ENCODE measurements around the gene ARL4D. TPM values are rescaled to one million over a fixed set of nuclear protein-coding genes. Genes with fewer than 3 reads are reported as not detected.
"Not testable (repeated sequence)": the region's sequence is repeated elsewhere in the genome, so short reads cannot be mapped to it uniquely, and the experiment has no call there.

ARL4D gene
- total and polyA plus RNA-seq, 12 donors, result 2.5 to 13.5 (median 4.1) TPM

DNA sequence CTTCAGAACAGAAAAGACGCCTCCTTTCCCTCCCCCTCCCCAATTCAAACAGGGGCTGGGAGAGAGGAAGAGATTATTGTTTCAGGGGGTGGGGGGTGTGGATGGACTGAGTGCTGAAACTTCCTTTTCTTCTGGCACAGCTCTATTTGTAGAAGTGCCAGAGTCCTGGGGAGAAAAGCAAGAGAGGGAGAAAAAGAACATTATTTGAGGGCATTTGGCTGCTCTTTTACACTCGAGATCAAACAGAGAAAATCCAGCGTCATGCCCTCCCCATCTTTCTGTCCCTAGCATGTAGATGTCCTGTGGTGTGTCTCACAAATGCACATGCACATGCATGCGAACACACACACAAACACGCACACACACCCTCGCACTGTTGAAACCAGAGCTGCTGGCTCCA is 13.0 kb downstream of the ARL4D start:
- H3K36me3 ChIP-seq, result no peaks in the 10 kb centered on the region
- whole genome bisulfite sequencing, 2 donors, result 64 to 69% methylated on average over 6 of the region's 6 CpGs
- no peaks in the 10 kb centered on the region for H3K27me3 ChIP-seq
- peaks cover 0 to 30% (median 13%) of the 10 kb centered on the region in 9 donors for H3K4me1 ChIP-seq
- TF ChIP-seq, protein P1, sequence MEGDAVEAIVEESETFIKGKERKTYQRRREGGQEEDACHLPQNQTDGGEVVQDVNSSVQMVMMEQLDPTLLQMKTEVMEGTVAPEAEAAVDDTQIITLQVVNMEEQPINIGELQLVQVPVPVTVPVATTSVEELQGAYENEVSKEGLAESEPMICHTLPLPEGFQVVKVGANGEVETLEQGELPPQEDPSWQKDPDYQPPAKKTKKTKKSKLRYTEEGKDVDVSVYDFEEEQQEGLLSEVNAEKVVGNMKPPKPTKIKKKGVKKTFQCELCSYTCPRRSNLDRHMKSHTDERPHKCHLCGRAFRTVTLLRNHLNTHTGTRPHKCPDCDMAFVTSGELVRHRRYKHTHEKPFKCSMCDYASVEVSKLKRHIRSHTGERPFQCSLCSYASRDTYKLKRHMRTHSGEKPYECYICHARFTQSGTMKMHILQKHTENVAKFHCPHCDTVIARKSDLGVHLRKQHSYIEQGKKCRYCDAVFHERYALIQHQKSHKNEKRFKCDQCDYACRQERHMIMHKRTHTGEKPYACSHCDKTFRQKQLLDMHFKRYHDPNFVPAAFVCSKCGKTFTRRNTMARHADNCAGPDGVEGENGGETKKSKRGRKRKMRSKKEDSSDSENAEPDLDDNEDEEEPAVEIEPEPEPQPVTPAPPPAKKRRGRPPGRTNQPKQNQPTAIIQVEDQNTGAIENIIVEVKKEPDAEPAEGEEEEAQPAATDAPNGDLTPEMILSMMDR (IDR thresholded peaks at IDR 0.05), result no peak
- ATAC-seq (peak in 1 of 8 donors; percentile 35), DNase-seq (no peak)
- intact Hi-C loops (cut with DNase I), result no loop called here
- no peaks in the 10 kb centered on the region for H3K9me3 ChIP-seq
- H3K4me3 ChIP-seq, result no peak overlapping the region
- peak overlapping the region in 2 of 10 donors; percentile 35 to 48 for H3K27ac ChIP-seq

DNA sequence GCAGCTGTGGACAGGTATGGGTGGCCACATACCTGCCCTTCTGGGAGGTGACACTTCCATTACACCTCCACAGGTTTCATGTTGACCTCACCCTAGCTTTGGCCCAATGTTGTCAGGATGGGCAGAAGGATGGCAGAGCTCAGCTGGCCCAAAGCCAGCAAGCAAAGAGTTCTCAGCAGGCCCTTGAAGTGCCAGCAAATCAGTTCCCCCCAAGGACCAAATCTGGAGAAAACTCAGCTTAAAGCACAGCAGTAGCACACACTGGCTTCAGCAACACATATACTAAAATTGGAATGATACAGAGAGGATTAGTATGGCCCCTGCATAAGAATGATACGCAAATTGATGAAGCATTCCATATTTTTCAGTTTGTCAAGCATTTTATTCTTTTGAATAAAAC is 13.4 kb downstream of the ARL4D start:
- intact Hi-C loops (cut with DNase I), result no loop called here
- DNase-seq (no peak), ATAC-seq (no peak)
- H3K9me3 ChIP-seq, result no peaks in the 10 kb centered on the region
- no peaks in the 10 kb centered on the region for H3K27me3 ChIP-seq
- TF ChIP-seq, protein P1 (IDR thresholded peaks at IDR 0.05), result no peak
- WGBS, 2 donors, result 91 to 94% methylated on average over 1 of the region's 1 CpG
- no peaks in the 10 kb centered on the region for H3K36me3 ChIP-seq
- peak overlapping the region in 1 of 10 donors; percentile 48 for H3K27ac ChIP-seq
- peaks cover 2 to 34% (median 17%) of the 10 kb centered on the region in 9 donors for H3K4me1 ChIP-seq
- H3K4me3 ChIP-seq, result no peak overlapping the region

DNA sequence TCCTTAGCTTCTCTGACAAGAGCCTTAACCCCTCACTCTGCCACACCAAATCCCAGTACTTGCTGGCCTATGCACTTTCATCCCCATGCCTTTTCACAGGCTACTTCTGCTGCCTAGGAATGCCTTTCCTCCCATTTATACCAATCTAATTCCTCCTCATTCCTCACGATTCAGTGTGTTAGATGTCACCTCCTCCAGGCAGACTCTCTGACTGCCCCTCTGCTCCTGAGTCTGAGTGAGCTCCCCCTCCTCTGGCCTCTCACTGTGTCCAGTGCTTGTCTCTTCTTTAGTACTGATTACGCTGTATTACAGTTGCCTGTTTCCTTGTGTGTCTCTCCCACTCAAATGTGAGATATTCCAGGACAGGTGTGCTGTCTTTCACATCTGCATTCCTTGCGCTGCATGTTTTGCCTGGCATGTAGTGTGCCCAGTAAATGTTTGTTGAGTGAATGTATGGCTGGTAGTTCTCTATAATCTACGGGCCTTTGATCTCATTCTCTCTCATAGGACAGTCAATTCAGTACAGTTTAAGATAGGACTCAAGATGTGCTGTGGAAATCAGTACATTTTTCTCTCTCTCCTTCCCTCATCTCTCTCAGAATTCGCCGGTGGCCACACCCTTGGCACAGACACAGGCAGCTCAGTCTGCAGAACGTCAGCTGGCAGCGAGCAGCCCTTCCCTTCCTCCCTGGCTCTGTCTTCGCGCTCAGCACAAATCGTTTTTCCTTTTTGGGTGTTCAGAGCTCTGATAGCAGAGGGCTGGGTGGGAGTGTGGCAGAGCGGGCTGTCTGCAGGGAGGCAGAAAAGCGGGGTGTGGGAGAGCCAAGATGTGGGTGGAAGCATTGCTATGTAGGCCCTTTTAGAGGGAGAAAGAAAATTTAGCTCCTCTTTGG is 18.5 kb downstream of the ARL4D start:
- no peaks in the 10 kb centered on the region for H3K9me3 ChIP-seq
- peaks cover 9 to 29% (median 24%) of the 10 kb centered on the region in 9 donors for H3K4me1 ChIP-seq
- DNase-seq (peak; percentile 61 to 71), ATAC-seq (peak; percentile 71 to 90 (median 86))
- H3K27ac ChIP-seq, result peak overlapping the region in 9 of 10 donors; percentile 15 to 73 (median 61)
- TF ChIP-seq, protein P1 (IDR thresholded peaks at IDR 0.05), result no peak
- intact Hi-C loops (cut with DNase I), result loop anchor here in 1 of 10 donors (5.0 kb wide), 1 partner anchor 45 kb away; no protein-coding TSS in a partner anchor
- no peaks in the 10 kb centered on the region for H3K27me3 ChIP-seq
- 21 to 26% methylated on average over 13 of the region's 13 CpGs for WGBS, 2 donors
- no peaks in the 10 kb centered on the region for H3K36me3 ChIP-seq
- H3K4me3 ChIP-seq, result no peak overlapping the region

DNA sequence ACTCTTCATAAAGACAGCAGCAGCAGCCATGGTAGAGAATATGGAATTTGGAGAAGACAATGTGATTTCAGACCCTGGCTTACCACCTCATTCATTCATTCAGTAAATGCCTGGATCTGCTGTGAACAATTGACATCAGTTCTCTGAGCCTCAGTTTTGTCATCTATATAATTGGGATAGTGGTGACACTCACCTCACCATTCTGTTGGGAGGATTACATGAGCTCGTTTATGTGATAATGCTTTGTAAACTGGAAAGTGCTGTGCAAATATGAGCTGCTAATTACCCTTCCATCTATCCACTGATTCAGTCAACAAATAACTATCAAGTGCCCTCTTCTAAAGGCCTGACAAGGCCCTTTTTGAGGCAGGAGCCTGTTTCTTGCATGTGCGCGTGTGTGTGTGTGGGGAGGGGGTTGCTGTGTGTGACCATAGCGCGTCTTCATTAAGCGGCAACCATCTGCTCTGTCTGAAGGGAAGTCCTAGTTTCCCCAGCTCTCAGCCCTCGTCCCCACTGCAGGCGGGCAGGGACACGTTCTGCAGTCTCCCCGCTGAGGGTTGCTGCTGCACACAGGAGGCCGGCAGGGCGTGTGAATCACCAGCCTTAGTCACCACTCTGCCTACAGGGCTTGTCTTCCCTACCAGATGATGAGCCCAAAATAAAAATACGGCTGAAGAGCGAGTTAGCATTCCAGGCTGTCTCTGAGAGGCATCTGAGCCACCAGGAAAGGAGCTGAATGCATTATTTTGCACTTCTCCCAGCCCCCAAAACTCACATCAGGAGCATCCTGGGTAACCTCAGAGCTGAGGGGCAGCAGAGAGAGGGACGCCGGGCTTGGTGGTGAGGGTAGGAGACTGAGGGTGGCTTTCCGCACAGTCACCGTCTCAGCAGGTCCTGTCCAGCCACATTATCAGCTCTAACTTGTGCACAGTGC is 19.9 kb downstream of the ARL4D start:
- Histone ChIP-seq H3K27me3 (peaks cover 0 to under 1% (median 0%) of the 10 kb centered on the region in 7 donors), H3K4me3 (no peak overlapping the region), H3K36me3 (no peaks in the 10 kb centered on the region), H3K4me1 (peaks cover 9 to 29% (median 23%) of the 10 kb centered on the region in 9 donors), H3K27ac (peak overlapping the region in 3 of 10 donors; percentile 7 to 73 (median 66)), H3K9me3 (no peaks in the 10 kb centered on the region)
- intact Hi-C loops (cut with DNase I), result loop anchor here in 1 of 10 donors (5.0 kb wide), 1 partner anchor 44 kb away; no protein-coding TSS in a partner anchor
- TF ChIP-seq, protein P1 (IDR thresholded peaks at IDR 0.05), result no peak
- ATAC-seq (peak in 7 of 8 donors; percentile 33 to 88 (median 73)), DNase-seq (peak in 1 of 2 donors; percentile 42)
- 66 to 70% methylated on average over 18 of the region's 18 CpGs for WGBS, 2 donors

DNA sequence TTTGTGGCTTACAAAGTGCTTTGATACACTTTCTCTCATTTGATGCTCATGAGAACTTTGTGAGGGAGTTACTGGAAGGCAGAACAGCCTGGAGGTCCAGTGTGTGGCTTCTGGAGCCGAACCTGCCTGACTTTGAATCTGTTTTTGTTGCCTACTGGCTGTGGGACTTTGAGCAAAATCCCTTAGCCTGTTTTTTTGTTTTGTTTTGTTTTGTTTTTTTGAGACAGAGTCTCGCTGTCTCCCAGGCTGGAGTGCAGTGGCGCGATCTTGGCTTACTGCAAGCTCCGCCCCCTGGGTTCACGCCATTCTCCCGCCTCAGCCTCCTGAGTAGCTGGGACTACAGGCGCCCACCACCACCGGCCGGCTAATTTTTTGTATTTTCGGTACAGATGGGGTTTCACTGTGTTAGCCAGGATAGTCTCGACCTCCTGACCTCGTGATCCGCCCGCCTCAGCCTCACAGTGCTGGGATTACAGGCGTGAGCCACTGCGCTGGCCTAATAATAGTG is 20.6 kb downstream of the ARL4D start:
- not testable (repeated sequence) for H3K9me3 ChIP-seq, DNase-seq, ATAC-seq, H3K36me3 ChIP-seq, H3K4me3 ChIP-seq, H3K27me3 ChIP-seq
- intact Hi-C loops (cut with DNase I), result loop anchor here in 1 of 10 donors (5.0 kb wide), 1 partner anchor 43 kb away; no protein-coding TSS in a partner anchor
- peaks cover 9 to 29% (median 23%) of the 10 kb centered on the region in 9 donors for H3K4me1 ChIP-seq
- WGBS, 2 donors, result 97% methylated on average over 17 of the region's 17 CpGs
- H3K27ac ChIP-seq, result peak overlapping the region in 2 of 10 donors; percentile 7 to 34
